ENCODE results near the gene PPP1R3F. TPM values are rescaled to one million over a fixed set of nuclear protein-coding genes. Genes with fewer than 3 reads are reported as not detected.

PPP1R3F gene
- polyA plus RNA-seq, 3 donors, result 0.47 to 1.6 (median 1.6) TPM

DNA sequence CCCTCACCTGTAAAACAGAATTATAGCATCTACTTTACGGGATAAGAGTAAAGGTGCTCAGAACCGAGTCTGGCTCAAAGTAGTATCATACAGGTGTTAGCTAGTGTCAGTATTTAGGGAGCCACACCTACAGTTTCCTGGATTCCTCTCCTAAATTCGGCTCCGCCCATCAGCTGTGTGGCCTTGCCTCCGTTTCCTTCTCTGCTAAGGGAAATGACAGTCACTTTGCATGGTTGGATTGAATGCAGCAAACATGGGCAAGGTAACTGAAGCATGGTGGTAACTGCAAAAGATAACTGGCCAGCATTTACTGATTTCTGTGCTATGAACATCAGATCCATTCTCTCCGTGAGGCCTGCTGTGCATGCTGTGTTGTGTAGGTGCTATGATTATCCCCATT, 2.8 kb downstream of the PPP1R3F start:
- H3K36me3 ChIP-seq (replicated peaks in 1 of 2; ENCODE audit: control insufficient read depth in 1 of 2, insufficient read depth in 2 of 2, low read length in 2 of 2), result no peaks in the 10 kb centered on the region
- H3K36me3 Mint-ChIP-seq, result peaks cover 3 to 5% of the 10 kb centered on the region in 2 donors
- peak overlapping the region in 2 of 7 donors; percentile 9 to 70 for H3K27ac Mint-ChIP-seq
- TF ChIP-seq, protein P1, sequence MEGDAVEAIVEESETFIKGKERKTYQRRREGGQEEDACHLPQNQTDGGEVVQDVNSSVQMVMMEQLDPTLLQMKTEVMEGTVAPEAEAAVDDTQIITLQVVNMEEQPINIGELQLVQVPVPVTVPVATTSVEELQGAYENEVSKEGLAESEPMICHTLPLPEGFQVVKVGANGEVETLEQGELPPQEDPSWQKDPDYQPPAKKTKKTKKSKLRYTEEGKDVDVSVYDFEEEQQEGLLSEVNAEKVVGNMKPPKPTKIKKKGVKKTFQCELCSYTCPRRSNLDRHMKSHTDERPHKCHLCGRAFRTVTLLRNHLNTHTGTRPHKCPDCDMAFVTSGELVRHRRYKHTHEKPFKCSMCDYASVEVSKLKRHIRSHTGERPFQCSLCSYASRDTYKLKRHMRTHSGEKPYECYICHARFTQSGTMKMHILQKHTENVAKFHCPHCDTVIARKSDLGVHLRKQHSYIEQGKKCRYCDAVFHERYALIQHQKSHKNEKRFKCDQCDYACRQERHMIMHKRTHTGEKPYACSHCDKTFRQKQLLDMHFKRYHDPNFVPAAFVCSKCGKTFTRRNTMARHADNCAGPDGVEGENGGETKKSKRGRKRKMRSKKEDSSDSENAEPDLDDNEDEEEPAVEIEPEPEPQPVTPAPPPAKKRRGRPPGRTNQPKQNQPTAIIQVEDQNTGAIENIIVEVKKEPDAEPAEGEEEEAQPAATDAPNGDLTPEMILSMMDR (IDR thresholded peaks at IDR 0.05), result no peak
- peaks cover 0 to 15% (median 5%) of the 10 kb centered on the region in 3 donors for H3K27me3 Mint-ChIP-seq (ENCODE audit: low read depth in 3 of 3)
- no peak overlapping the region for H2AFZ ChIP-seq (ENCODE audit: insufficient read depth, low read depth, low read length, poor library complexity, severe bottlenecking)
- peaks cover 43% of the 10 kb centered on the region for H3K4me1 Mint-ChIP-seq
- H3K9me3 ChIP-seq (replicated peaks in 1 of 2; ENCODE audit: control insufficient read depth in 1 of 2, insufficient read depth in 1 of 2, low read length in 2 of 2), result no peaks in the 10 kb centered on the region
- H3K4me1 ChIP-seq (ENCODE audit: control insufficient read depth in 1 of 2, insufficient read depth in 2 of 2, low read length in 2 of 2), result peaks cover 29 to 35% of the 10 kb centered on the region in 2 donors
- H3K4me2 ChIP-seq (replicated peaks; ENCODE audit: extremely low read depth, low read length, poor library complexity, severe bottlenecking), result no peak overlapping the region
- H3K4me3 ChIP-seq (replicated peaks in 1 of 3; ENCODE audit: low read depth in 2 of 3, low read length in 3 of 3), result no peak overlapping the region
- no peaks in the 10 kb centered on the region for H4K20me1 ChIP-seq (ENCODE audit: insufficient read depth, low read length)
- H3K4me3 Mint-ChIP-seq, result no peak overlapping the region
- H3K9me3 Mint-ChIP-seq, result peaks cover 0 to 11% (median 2%) of the 10 kb centered on the region in 7 donors
- H3K79me2 ChIP-seq (ENCODE audit: insufficient read depth, low read length), result peaks cover 36% of the 10 kb centered on the region
- peak overlapping the region in 1 of 2 donors; percentile 16 for H3K27ac ChIP-seq (ENCODE audit: low read depth in 1 of 2, low read length in 2 of 2)
- H3K27me3 ChIP-seq (ENCODE audit: control insufficient read depth in 2 of 2, insufficient read depth in 2 of 2, low read length in 2 of 2), result no peaks in the 10 kb centered on the region
- WGBS (ENCODE audit: insufficient coverage), result no CpG with 5 or more reads among the region's 6 CpGs
- no peak overlapping the region for H3K9ac ChIP-seq (ENCODE audit: insufficient read depth, low read length, poor library complexity, severe bottlenecking)
- intact Hi-C loops (cut with micrococcal nuclease), result no loop called here
- no peak for DNase-seq

DNA sequence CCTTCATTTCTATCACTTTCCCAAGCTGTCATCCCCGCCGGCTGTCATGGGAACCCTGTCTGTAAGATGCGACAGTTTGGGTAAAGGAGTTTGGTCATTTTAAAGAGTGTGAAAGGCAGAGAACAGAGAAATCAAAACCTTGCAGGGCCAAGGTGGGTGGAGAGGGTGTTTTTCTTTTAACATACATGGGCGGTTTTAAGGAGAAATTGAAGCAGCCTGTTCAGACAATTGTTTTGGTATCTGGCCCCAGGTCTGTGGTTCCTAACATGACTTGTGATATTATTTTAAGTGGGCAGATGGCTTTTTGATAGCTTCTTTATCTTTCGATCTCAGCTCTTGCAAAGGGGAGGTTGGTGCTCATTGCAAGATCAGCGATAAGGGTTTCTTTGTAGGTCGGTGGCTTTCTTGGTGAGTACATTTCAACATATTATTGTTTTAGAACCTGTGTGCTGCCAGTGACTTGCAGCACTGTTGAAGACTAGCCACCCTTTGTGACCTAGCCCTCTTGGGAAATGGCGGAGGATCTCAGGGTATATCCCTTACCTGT, 3.7 kb downstream of the PPP1R3F start:
- H3K36me3 ChIP-seq (replicated peaks in 1 of 2; ENCODE audit: control insufficient read depth in 1 of 2, insufficient read depth in 2 of 2, low read length in 2 of 2), result no peaks in the 10 kb centered on the region
- no peak overlapping the region for H3K27ac ChIP-seq (ENCODE audit: low read depth in 1 of 2, low read length in 2 of 2)
- Mint-ChIP-seq H3K4me3 (no peak overlapping the region), H3K4me1 (peaks cover 43% of the 10 kb centered on the region), H3K27me3 (ENCODE audit: low read depth in 3 of 3) (peaks cover 0 to 12% (median 5%) of the 10 kb centered on the region in 3 donors), H3K9me3 (peaks cover 0 to 11% (median 2%) of the 10 kb centered on the region in 7 donors), H3K27ac (peak overlapping the region in 1 of 7 donors; percentile 61), H3K36me3 (peaks cover 3 to 5% of the 10 kb centered on the region in 2 donors)
- TF ChIP-seq, protein P1 (IDR thresholded peaks at IDR 0.05), result no peak
- H3K27me3 ChIP-seq (ENCODE audit: control insufficient read depth in 2 of 2, insufficient read depth in 2 of 2, low read length in 2 of 2), result no peaks in the 10 kb centered on the region
- H2AFZ ChIP-seq (ENCODE audit: insufficient read depth, low read depth, low read length, poor library complexity, severe bottlenecking), result no peak overlapping the region
- H3K9me3 ChIP-seq (replicated peaks in 1 of 2; ENCODE audit: control insufficient read depth in 1 of 2, insufficient read depth in 1 of 2, low read length in 2 of 2), result no peaks in the 10 kb centered on the region
- H3K79me2 ChIP-seq (ENCODE audit: insufficient read depth, low read length), result peaks cover 36% of the 10 kb centered on the region
- 60% methylated on average over 1 of the region's 8 CpGs for WGBS (ENCODE audit: insufficient coverage)
- no peak overlapping the region for H3K4me3 ChIP-seq (replicated peaks in 1 of 3; ENCODE audit: low read depth in 2 of 3, low read length in 3 of 3)
- H3K4me2 ChIP-seq (replicated peaks; ENCODE audit: extremely low read depth, low read length, poor library complexity, severe bottlenecking), result no peak overlapping the region
- no peak for DNase-seq
- H4K20me1 ChIP-seq (ENCODE audit: insufficient read depth, low read length), result no peaks in the 10 kb centered on the region
- intact Hi-C loops (cut with micrococcal nuclease), result no loop called here
- peaks cover 28 to 33% of the 10 kb centered on the region in 2 donors for H3K4me1 ChIP-seq (ENCODE audit: control insufficient read depth in 1 of 2, insufficient read depth in 2 of 2, low read length in 2 of 2)
- no peak overlapping the region for H3K9ac ChIP-seq (ENCODE audit: insufficient read depth, low read length, poor library complexity, severe bottlenecking)

Data from CD14-positive monocyte (primary cell).